HG03521 (cell line): Measurements from ENCODE around the gene DPY19L3.
"Not testable (repeated sequence)": the region's sequence is repeated elsewhere in the genome, so short reads cannot be mapped to it uniquely, and the experiment has no call there.

Experiments
- ATAC-seq: cut with Tn5 transposase; IDR thresholded peaks from one replicate; pipeline ENCODE4 v1.9.1; 2021; ENCODE audit warnings: mild to moderate bottlenecking, moderate library complexity; ENCODE audit not compliant: unreplicated experiment

DPY19L3 gene

DNA sequence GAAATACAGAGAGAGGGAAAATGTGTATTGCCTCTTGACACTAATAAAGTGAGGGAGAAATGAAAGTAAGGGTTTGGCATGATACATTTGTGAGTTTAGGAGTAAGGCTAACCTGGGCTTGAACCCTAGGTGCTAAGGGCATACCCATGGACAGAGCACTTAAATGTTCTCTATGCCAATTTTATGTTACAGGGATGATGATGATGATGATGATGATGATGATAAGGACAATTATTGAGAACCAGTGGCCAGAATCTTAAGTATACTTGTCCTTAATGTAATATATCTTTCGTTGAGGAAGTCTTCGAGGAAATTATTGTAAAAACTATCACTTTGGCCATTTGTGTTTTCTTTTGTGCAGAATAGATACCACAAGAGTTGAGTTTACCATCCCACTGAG is 33.2 kb downstream of the DPY19L3 start:
- ATAC-seq = no peak

DNA sequence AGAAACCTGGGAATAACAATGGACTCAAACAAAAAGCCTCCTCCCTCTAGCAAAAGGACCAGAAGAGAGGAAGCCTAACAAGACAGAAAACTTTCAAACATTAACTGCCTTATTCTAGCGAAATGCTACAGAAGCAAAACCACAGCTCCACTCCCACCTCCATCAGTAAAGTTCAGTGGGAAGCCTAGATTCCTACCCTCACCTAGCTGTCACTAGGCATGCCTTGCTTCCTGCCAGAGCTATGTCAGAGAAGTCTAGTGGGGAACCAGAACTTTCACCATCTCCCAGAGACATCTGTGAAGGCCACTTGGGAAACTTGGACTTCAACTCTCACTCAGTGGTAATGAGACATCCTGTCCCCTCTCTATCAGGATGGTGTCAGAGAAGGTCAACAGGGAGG is 37.1 kb downstream of the DPY19L3 start:
- ATAC-seq = no peak

DNA sequence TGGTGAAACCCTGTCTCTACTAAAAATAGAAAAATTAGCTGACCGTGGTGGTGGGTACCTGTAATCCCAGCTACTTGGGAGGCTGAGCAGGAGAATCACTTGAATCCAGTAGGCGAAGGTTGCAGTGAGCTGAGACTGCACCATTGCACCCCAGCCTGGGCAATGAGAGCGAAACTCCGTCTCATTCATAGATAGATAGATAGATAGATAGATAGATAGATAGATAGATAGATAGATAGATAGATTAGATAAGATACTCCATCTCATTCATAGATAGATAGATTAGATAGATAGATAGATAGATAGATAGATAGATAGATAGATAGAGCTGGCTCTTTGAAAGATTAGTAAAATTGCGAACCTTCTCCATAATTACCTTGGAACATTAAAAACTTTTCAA is 42.0 kb downstream of the DPY19L3 start:
- ATAC-seq = not testable (repeated sequence)

DNA sequence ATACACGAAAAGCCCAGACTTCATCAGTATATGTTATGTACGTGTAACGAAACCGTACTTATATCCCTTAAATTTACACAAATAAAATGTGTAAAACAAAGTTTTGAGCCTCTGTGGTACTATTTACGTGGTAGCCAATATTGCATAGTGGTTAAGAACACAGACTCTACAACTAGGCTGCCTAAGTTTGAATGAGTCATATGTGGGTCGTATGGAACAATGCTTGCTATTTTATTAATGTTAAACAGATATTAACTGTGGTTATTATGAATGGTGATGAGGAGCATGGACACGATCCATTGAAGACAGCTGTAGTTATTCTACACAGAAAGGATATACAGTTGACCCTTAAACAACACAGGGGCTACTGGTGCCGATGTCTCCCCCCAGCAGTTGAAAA is 42.5 kb downstream of the DPY19L3 start:
- ATAC-seq = no peak

DNA sequence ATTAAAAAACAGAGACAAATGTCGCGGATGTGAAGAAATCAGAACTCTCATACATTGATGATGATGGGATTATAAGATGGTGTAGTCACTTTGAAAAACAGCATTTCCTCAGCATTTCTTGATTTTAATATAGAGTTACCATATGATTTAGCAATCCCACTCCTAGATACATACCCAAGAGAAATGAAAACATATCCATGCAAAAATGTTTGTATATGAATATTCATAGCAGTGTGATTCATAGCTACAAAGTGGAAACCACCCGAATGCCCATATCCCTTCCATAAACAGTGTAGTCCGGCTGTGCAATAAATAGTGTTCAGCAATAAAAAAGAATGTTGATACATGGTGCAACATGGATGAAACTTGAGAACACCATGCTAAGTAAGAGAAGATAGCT is 44.6 kb downstream of the DPY19L3 start:
- no peak for ATAC-seq

DNA sequence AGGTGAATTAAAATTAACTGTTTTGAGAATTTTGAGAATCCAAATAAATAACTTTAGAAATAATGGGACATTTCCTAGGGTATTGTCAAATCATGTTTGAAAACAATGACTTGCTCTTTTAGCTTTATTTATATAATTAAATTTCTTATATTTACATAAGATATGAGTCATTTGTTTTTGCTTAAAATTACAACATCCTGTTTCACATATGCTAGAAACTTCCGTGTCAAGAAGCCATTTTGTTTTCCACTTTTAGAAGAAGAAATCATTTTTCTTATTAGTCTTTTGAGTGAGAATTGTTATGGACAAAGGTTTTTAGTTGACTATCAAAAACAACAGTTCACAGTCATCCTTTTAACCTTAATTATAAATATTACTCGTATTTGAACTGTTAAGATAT is 48.2 kb downstream of the DPY19L3 start:
- ATAC-seq = no peak

DNA sequence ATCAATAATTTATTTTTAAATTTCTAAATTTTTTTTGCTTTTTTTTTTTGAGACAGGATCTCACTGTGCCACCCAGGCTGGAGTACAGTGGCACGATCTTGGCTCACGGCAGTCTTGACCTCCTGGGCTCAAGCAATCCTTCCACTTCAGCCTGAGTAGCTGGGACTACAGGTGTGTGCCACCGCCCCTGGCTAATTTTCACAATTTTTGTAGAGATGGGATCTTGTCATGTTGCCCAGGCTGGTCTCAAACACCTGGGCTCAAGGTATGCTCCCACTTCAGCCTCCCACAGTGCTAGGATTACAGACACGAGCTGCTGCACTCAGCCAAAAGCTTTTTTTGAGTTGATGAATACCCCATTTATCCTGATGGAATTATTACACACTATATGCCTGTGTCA is 50.8 kb downstream of the DPY19L3 start:
- no peak for ATAC-seq

DNA sequence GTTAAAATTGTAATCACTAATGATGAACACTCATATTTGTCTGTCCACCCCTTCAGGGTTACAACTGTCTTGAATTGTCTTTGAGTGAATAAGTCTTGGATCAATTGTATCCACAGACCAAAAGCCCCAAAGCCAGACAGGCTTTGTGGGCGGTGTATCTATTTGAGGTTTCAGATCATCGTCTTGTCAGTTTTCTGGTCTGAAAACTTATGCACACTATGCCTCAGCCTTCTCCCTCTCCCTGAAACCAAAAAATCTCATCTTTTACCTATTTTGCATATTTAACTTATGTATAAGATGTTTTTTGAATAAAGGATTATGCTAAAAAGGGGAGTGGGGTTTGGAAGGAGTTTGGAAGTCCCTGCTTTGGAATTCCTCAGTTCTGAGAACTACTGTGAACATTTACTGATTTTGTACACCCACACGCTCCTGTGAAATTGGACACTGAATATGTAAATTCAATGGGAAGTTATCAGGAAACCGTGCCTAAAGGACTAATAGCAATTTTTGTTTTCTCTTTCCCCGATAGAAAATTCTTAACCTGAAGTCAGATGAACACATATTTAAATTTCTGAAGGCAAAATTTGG is 52.1 kb downstream of the DPY19L3 start:
- ATAC-seq = no peak

DNA sequence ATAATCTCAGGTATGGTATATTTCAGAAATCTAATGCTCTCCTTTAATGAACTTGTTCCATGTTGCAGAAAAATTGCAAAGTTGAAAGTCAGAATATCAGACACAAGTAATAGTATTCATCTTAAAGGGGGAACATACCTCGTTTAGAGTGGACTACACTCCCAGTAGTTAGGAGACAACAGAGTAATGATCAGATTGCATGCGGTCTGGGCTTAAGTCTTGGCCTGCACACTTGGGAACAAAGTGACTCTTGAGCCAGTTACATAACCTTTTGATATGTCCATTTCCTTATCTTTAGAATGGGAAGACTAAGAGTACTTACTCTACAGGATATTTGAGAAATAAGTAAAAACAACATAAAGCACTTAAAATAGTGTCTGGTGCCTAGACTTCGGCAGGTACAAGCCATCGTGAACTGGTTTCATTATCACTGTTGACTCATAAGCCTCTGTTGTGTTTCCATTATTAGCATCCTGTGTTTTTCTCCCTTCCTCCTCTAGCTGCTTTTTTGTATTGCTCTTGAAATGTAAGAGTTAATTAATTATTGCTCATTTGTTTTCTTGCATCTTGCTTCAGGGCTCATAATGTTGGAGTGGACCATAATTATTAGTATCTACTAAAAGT is 53.0 kb downstream of the DPY19L3 start:
- ATAC-seq = no peak

DNA sequence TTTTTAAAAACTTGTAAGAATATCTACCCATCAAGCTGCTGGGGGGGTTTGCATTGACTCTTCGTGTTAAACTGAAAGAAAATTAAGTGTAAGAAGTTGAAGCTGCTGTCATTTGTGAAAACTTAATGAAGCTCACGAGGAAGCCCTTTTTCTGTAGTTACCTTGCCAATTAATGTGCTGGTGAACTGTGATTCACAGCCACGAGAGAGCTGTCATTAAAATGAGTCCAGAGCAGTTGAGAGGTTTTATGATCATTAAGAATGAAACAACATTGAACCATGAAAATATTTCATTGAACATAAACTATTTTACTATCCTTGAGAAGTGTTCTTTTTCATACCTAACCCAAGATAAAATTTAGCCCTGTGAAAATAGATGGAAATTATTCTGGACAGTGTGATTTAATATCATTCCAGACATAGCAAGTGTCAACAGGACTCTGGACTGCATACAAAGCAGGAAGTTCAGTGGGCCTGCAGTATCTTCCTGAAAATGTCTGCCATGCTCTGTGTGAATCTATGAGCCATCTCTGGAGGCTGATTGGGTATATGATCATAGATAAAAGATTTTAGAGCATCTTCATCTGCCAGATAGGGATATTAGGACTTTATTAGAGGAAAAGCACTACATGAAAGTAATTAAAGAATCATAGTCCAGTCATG is 53.8 kb downstream of the DPY19L3 start:
- ATAC-seq = no peak

DNA sequence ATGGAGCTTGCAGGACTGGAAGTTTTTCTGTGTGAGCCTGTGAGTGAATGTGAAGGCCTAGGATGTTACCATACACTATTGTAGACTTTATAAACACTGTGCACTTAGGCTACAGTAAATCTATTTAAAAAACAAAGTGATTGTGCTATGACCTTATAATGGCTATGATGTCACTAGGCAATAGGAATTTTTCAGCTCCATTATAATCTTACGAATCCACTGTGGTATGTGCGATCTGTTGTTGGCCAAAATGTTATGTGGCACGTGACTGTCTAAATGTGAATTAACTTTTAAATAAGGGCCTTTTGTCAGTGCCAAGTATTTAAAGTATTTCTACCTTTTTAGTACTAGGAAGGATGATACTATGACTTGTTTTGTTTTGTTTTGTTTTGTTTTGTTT is 54.9 kb downstream of the DPY19L3 start:
- no peak for ATAC-seq

DNA sequence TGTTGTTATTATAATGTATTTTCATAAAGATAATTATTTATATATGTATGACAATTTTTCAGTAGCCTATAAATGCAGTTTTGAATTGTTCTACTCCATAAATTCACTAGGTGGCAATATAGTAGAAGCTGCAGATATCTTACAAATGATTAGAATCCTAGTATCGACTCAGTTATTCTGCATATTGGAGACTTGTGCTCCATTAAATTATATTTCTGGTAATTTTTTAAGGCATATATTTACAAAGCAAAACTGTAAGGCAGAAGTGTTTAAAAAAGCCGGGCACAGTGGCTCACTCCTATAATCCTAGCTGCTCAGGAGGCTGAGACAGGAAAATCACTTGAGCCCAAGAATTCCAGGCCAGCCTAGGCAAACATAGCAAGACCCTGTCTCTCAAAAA is 58.7 kb downstream of the DPY19L3 start:
- no peak for ATAC-seq

DNA sequence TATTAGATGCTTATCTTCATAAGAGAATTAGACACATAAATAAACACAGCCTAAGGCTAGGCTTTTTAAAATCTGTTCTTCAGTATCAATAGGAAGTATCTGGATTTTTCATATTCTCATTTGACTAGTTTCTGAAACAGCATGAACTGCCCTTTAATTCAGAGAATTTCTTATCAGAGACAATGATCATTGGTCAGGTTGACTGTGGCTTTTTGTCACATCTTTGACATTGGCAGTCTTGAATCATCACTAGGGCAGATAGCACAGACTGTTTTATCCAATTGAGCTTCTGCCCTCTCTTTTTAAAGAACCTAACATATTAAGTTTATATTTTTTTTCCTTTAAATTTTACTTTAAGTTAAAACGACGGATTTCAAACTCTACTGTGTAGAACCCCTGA is 59.6 kb downstream of the DPY19L3 start:
- no peak for ATAC-seq

DNA sequence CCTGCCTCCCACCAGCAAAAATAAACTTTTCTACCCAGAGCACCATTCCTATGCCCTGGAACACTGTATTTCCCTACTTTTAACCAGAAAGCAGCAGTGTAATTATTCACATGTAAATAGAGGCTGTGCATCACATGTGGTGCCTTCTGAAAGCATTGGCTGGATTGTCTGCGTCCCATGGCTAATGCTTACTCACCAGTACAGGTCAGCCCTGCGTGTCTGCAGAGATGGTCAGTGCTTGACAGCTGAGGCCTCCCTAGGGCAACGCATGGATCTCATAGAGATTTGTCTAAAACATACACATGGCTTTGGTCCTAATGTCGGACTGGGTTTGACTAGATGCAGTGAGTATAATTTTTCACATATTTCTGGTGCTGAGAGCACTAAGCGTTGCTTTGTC is 64.2 kb downstream of the DPY19L3 start:
- no peak for ATAC-seq

DNA sequence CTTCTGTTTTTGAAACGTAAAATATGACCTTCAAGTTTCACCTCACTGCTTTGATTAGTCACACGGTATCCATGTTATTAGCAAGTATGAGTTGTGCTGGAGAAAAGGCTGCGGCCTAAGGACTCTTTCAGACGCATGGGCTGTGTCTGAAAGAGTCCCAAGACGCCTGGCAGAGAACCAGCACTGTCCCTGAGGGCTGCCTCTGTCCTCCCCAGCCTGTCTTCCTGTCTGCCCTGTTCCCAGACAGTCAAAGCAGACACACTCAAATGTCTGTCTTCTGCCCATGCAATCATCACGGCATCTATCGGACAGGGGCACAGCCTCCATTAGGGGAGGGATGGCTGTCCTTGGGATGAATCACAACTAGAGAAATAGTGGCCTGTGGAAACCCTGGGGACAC is 65.5 kb downstream of the DPY19L3 start:
- no peak for ATAC-seq

DNA sequence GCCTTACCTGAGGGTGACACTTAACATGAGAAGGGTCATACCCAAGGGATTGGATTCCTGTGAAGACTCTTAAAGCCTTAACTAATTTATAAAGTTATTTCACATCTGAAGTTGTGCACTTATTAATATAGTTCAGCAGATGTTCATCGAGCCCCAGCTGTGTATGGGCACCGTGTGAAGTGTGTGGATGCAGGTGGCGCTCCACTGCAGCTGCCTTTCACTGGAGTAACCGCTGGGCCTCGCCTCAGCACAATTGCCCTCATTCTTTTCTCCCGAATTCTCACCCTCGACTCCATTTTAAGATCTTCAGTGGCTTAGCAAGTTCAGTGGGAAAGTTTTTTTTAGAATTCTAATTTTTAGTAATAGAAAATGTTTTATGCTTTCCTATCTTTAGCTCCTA is 66.2 kb downstream of the DPY19L3 start:
- ATAC-seq = no peak

DNA sequence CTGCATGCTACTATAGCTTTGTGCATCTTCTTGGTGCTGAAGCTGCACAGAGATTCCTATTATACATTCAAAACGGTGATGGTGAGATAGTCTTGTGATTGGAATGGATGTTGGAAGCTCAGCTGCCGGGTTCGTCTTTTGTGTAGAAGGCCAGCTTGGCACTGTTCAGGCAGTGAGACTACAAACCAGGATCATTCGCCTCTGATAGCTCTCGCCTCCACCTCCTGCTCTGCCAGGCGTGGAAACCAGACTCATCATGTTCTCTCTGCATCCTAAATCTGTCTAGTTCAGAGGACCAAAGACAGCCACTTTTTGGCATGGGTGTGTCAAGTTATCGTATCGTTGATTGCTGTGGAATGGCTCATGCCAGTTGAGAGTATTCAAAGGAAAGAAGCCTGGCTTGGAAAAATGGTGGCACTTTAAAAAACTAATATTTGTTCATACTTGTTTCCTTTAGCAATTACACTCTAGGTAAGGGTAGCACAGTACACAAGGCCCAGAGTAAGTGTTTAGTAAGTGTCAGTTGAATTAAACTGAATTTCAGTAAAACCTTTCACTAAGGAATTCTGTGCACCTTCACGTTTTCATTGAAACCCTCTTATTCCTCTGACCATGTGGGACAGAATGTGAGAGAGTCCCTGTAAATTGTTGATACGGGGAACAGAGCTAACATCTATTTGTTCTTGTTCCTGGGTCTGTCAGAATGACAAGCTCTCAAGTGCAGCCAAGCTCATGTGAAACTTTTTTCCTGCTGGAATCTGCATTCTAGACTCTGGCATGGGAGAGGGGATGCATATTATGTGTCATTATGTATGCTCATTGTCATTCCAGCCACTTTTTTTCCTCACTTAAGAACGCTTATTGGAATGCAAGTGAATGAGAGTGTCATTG is 69.8 kb downstream of the DPY19L3 start:
- ATAC-seq = no peak

DNA sequence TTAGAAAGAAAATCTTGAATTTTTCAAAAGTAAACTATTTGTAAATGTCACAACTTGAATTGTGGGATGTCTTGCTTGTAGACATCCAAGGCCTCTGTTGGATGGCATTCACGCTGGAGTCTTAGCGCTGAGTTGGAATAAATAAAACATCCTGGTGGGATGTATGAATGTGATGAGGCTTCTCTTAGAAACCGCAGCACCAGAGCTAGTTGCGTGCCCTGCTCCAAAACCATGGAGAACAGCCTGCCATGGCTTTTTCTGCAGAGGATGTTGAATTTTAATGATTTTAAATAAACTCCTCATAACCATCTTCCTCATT is 70.4 kb downstream of the DPY19L3 start:
- no peak for ATAC-seq

DNA sequence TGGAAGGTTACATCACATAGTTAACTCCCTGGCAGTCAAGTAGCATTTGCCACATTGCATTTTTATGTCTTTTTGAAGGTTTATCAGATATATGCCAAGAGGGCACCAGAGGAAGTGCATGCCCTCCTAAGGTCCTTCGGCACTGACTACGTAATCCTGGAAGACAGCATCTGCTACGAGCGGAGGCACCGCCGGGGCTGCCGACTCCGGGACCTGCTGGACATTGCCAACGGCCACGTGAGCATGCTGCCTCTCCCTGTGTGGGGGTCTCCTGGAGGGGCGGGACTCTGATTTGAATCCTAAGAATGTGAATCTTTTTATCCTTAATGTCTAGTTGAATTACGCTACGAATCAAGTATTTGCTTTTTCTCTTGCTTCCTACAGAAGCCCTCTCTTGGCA is 74.8 kb downstream of the DPY19L3 start:
- no peak for ATAC-seq

DNA sequence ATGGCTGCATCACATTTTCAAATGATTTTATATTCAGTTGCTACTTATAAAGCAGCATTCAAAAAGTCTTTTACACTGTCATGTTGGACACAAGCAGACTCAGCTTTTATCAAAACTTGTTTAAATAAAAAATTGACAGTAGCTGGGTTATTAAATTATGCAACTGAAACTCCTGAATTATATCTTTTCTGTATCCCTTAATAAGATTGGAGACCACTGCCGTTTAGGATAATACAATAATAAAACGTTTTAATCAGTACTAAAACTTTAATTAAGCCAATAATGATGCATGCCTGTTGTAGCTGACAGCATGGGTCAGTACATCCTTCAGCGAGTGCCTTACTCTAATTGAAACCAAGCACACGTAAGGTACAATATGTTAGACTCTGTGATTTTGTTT is 78.0 kb downstream of the DPY19L3 start:
- ATAC-seq = no peak

DNA sequence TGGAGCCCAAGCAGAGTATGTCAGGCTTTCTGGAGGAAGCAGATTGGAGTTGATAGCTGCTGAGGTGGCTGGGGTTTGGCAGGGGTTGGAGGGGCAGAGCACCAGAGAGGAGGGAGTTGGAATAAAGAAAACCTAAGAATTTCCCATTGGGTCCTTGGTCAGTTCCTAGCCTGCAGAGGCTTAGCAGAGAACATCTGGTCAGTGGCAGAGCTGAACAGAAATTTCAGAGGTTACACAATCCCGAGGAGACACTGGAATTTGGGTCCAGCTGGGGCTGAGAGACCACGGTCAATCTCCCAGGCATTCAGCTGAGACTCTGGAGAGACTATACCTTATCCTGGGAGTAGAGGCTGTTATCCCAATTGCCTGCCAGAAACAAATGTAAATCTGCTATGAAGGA is 84.4 kb downstream of the DPY19L3 start:
- no peak for ATAC-seq

DNA sequence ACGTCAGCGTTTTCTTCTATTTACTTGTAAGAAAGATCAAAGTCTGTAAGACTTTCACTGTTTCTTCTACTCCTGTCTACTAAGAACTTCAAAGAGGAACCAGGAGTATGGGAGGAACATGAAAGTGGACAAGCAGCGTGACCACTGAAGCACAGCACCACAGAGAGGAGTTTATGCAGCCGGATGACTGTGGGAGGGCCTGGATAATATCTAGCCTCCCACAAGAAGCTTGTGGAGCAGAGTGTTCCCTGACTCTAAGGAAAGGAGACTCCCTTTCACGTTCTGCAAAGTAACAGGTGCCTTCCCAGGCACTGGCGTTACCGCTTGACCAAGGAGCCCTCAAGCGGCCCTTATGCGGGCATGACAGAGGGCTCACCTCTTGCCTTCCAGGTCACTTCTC is 91.8 kb downstream of the DPY19L3 start:
- no peak for ATAC-seq
